Osteoblast (primary cell): Measurements from ENCODE around the gene RASAL3. TPM values are rescaled to one million over a fixed set of nuclear protein-coding genes. Genes with fewer than 3 reads are reported as not detected.
A peak's percentile ranks its signal among the peaks of the same experiment; 100 is the strongest.
"Not testable (repeated sequence)": the region's sequence is repeated elsewhere in the genome, so short reads cannot be mapped to it uniquely, and the experiment has no call there.

ENCODE experiments used
- DNase-seq: peaks from one replicate; pipeline ENCODE4 v3.0.0; 2011; ENCODE audit warnings: low spot score, mixed read lengths; ENCODE audit not compliant: insufficient read length; ENCODE audit errors: missing footprints
- H2AFZ ChIP-seq: 2 replicates; pipeline ENCODE4 v1.6.0; 2011; ENCODE audit warnings: mild to moderate bottlenecking, low read length
- H3K27ac ChIP-seq: 2 replicates; pipeline ENCODE4 v1.5.1; 2011; ENCODE audit warnings: mild to moderate bottlenecking, low read depth, low read length, moderate library complexity
- H3K27me3 ChIP-seq: 2 replicates; pipeline ENCODE4 v1.6.0; 2012; ENCODE audit warnings: mild to moderate bottlenecking, control low read depth, inconsistent platforms, low read length, moderate library complexity; ENCODE audit not compliant: insufficient read depth
- H3K36me3 ChIP-seq: 2 replicates; pipeline ENCODE4 v1.5.1; 2011; ENCODE audit warnings: mild to moderate bottlenecking, low read length, control low read depth, moderate library complexity; ENCODE audit not compliant: insufficient read depth
- H3K4me1 ChIP-seq: 2 replicates; pipeline ENCODE4 v1.5.1; 2011; ENCODE audit warnings: mild to moderate bottlenecking, low read length, control low read depth, moderate library complexity; ENCODE audit not compliant: insufficient read depth
- H3K4me2 ChIP-seq: 2 replicates; pipeline ENCODE4 v1.6.0; 2011; ENCODE audit warnings: mild to moderate bottlenecking, low read length; ENCODE audit not compliant: insufficient read depth
- H3K4me3 ChIP-seq: fragments of 200-600 bp; sonication (generic); 3 replicates; pipeline ENCODE4 v1.5.1; 2012; ENCODE audit warnings: mild to moderate bottlenecking, low read length, inconsistent platforms; ENCODE audit not compliant: insufficient read depth
- H3K79me2 ChIP-seq: 2 replicates; pipeline ENCODE4 v1.6.0; 2012; ENCODE audit warnings: mild to moderate bottlenecking, low read length, control low read depth, inconsistent platforms; ENCODE audit not compliant: insufficient read depth
- H3K9me3 ChIP-seq: 2 replicates; pipeline ENCODE4 v1.5.1; 2011; ENCODE audit warnings: low read depth, low read length, control low read depth
- H4K20me1 ChIP-seq: 2 replicates; pipeline ENCODE4 v1.6.0; 2012; ENCODE audit warnings: mild to moderate bottlenecking, low read length, control low read depth; ENCODE audit not compliant: insufficient read depth
- total RNA-seq: library from RNA; depleted of rRNA; stranded (reverse); fragments of >200 nt; gene quantifications from 2 replicates; pipeline ENCODE4 v1.2.3, GENCODE V29; 2012
- TF ChIP-seq, protein P1 (sequence below): IDR thresholded peaks from 2 replicates; pipeline ENCODE4 v1.5.1; 2011; ENCODE audit warnings: mild to moderate bottlenecking, low read depth, low read length, moderate library complexity; ENCODE audit errors: extremely low read depth

Gene RASAL3
- total RNA-seq, 1 donor, result under 0.01 TPM

DNA sequence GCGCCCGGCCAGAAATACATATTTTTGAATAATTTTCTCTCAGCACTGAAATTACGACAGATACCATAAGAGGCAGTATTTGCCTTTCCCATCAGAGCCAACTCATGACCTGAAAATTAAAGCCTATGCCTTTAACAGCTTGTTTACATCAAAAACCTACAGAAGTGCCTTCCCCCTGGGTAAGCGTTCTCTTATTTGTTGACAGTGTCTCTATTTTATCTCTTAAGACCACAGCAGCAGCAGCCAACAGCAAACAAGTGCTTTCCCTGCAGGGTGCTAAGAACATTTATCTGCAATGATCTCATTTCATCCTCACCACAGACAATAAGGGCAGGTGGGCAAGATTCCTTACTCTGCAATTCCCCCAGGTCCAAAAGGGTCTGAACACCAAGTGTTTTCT lies 51.5 kb downstream of the RASAL3 start:
- H3K79me2 ChIP-seq, result peaks cover 99% of the 10 kb centered on the region
- H4K20me1 ChIP-seq, result peaks cover 79% of the 10 kb centered on the region
- TF ChIP-seq, protein P1, sequence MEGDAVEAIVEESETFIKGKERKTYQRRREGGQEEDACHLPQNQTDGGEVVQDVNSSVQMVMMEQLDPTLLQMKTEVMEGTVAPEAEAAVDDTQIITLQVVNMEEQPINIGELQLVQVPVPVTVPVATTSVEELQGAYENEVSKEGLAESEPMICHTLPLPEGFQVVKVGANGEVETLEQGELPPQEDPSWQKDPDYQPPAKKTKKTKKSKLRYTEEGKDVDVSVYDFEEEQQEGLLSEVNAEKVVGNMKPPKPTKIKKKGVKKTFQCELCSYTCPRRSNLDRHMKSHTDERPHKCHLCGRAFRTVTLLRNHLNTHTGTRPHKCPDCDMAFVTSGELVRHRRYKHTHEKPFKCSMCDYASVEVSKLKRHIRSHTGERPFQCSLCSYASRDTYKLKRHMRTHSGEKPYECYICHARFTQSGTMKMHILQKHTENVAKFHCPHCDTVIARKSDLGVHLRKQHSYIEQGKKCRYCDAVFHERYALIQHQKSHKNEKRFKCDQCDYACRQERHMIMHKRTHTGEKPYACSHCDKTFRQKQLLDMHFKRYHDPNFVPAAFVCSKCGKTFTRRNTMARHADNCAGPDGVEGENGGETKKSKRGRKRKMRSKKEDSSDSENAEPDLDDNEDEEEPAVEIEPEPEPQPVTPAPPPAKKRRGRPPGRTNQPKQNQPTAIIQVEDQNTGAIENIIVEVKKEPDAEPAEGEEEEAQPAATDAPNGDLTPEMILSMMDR, result no peak
- peak; percentile 55 for DNase-seq
- no peak overlapping the region for H3K27ac ChIP-seq
- peaks cover 17% of the 10 kb centered on the region for H3K4me1 ChIP-seq
- no peak overlapping the region for H2AFZ ChIP-seq
- no peak overlapping the region for H3K4me2 ChIP-seq
- H3K36me3 ChIP-seq, result peaks cover 16% of the 10 kb centered on the region
- H3K4me3 ChIP-seq, result no peak overlapping the region
- H3K27me3 ChIP-seq, result no peaks in the 10 kb centered on the region
- no peaks in the 10 kb centered on the region for H3K9me3 ChIP-seq

DNA sequence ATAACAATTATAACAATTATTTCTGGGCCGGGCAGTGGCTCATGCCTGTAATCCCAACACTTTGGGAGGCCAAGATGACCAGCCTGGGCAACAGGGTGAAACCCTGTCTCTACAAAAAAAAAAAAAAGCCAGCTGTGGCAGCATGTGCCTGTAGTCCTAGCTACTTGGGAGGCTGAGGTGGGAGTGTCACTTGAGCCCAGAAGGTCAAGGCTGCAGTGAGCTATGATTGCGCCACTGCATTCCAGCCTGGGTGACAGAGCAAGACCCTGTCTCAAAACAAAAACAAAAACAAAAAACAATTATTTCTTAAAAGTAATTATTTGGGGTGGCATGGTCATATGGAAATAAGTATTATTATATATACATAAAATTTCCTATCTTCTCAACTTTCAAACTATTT lies 53.0 kb downstream of the RASAL3 start:
- peaks cover 99% of the 10 kb centered on the region for H3K79me2 ChIP-seq
- H3K27me3 ChIP-seq, H3K27ac ChIP-seq, H3K9me3 ChIP-seq, DNase-seq, H2AFZ ChIP-seq, H3K4me1 ChIP-seq, H3K4me3 ChIP-seq, H3K4me2 ChIP-seq: not testable (repeated sequence)
- H4K20me1 ChIP-seq, result peaks cover 78% of the 10 kb centered on the region
- peaks cover 14% of the 10 kb centered on the region for H3K36me3 ChIP-seq

DNA sequence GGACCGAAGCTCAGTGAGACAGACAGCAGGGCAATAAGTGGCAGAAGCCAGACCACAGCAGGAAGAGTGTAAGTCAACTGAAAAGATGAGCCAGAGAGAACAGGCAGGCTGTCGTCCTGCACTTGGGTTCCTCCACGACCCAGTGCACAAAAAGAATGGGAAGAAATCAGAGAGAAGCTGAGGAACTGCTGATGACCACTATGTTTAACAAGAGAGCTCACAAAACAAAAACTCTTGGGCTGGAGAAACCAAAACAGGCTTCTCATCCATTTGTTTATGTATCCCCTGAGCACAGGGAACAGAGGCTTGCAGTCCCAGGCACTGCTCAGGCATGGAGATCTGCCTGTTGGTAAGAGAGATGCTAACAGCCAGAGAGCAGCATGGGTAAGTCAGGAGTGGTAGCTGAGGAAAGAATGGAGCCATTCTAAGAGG lies 59.5 kb downstream of the RASAL3 start:
- Histone ChIP-seq H4K20me1 (peaks cover 84% of the 10 kb centered on the region), H3K36me3 (peaks cover 24% of the 10 kb centered on the region)

DNA sequence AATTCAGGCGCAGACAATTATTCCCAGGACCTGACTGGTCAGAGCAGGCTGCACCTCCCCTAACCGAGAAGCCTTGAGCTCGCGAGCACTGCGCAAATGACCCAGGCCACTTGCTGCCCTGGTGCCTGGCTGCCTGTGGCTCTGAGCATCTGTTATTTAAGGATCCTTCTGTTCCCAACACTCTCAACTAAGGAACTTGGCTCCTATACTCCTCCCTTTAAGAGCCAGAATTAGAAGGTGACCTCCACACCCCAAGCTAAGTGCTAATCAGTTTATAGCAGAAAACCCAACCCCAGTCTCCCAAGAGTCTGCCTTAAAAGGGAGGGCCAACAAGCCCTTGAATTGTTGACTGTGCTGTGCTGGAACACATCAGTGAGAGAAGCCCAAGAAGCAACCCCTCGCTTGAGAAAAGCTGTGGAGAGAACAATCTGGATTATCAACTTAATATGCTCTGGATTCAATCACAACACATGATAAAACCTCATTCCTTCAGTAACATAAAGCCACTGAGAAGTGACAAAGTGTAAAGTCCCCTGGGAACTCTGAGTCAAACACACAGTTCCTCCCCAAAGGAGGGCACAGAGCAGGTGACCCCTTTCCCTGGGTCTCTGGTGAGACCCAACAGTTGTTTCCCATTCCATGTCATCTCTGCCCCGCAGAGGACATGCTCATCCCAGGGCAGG lies 60.1 kb downstream of the RASAL3 start:
- Histone ChIP-seq H4K20me1 (peaks cover 79% of the 10 kb centered on the region), H2AFZ (no peak overlapping the region), H3K4me3 (no peak overlapping the region), H3K27me3 (no peaks in the 10 kb centered on the region), H3K79me2 (peaks cover 97% of the 10 kb centered on the region), H3K27ac (no peak overlapping the region), H3K36me3 (peaks cover 24% of the 10 kb centered on the region), H3K4me2 (no peak overlapping the region), H3K9me3 (no peaks in the 10 kb centered on the region), H3K4me1 (no peaks in the 10 kb centered on the region)
- TF ChIP-seq, protein P1, result no peak
- peak; percentile 69 for DNase-seq

More for the DNA sequence above, 59.5 kb downstream of the RASAL3 start:
- Histone ChIP-seq H3K4me1 (no peaks in the 10 kb centered on the region), H3K4me3 (no peak overlapping the region), H3K4me2 (no peak overlapping the region), H2AFZ (no peak overlapping the region), H3K27ac (no peak overlapping the region), H3K9me3 (no peaks in the 10 kb centered on the region), H3K27me3 (no peaks in the 10 kb centered on the region), H3K79me2 (peaks cover 98% of the 10 kb centered on the region)
- TF ChIP-seq, protein P1, result no peak
- peak; percentile 68 for DNase-seq
